GM21447 (cell line): Measurements from ENCODE around the gene ELMO1.

ENCODE experiments used
- ATAC-seq: cut with Tn5 transposase; IDR thresholded peaks from one replicate; pipeline ENCODE4 v1.9.1; 2021; ENCODE audit not compliant: unreplicated experiment

ELMO1 gene

GRCh38 chr7:37282093-37282444 lies 166.6 kb downstream of the ELMO1 start:
- no peak for ATAC-seq

- no peak for ATAC-seq
These were observed 167.1 kb downstream of the ELMO1 start for GRCh38 chr7:37281368-37282092.

GRCh38 chr7:37277513-37277912 lies 171.2 kb downstream of the ELMO1 start:
- no peak for ATAC-seq

- ATAC-seq: no peak
These were observed 173.5 kb downstream of the ELMO1 start for GRCh38 chr7:37275078-37275710.

GRCh38 chr7:37273891-37274290 lies 174.8 kb downstream of the ELMO1 start:
- no peak for ATAC-seq

GRCh38 chr7:37269711-37270508 lies 178.8 kb downstream of the ELMO1 start:
- ATAC-seq: no peak

GRCh38 chr7:37267251-37267650 lies 181.4 kb downstream of the ELMO1 start:
- ATAC-seq: no peak

GRCh38 chr7:37265876-37266275 lies 182.8 kb downstream of the ELMO1 start:
- no peak for ATAC-seq

GRCh38 chr7:37265006-37265405 lies 183.7 kb downstream of the ELMO1 start:
- ATAC-seq: no peak

- ATAC-seq: no peak
These were observed 186.5 kb downstream of the ELMO1 start for GRCh38 chr7:37262181-37262580.

GRCh38 chr7:37259319-37259821 lies 189.3 kb downstream of the ELMO1 start:
- ATAC-seq: no peak

GRCh38 chr7:37256631-37257030 lies 192.0 kb downstream of the ELMO1 start:
- no peak for ATAC-seq

- ATAC-seq: no peak
These were observed 193.2 kb downstream of the ELMO1 start for GRCh38 chr7:37255327-37255944.

GRCh38 chr7:37251222-37251621 lies 197.4 kb downstream of the ELMO1 start:
- no peak for ATAC-seq

GRCh38 chr7:37249240-37249639 lies 199.4 kb downstream of the ELMO1 start:
- no peak for ATAC-seq

- no peak for ATAC-seq
These were observed 200.2 kb downstream of the ELMO1 start for GRCh38 chr7:37248396-37248861.

- ATAC-seq: no peak
These were observed 200.8 kb downstream of the ELMO1 start for GRCh38 chr7:37247861-37248260.

GRCh38 chr7:37245590-37245989 lies 203.1 kb downstream of the ELMO1 start:
- no peak for ATAC-seq

- ATAC-seq: no peak
These were observed 211.8 kb downstream of the ELMO1 start for GRCh38 chr7:37236906-37237305.

- ATAC-seq: no peak
These were observed 212.9 kb downstream of the ELMO1 start for GRCh38 chr7:37235813-37236212.

- ATAC-seq: no peak
These were observed 213.7 kb downstream of the ELMO1 start for GRCh38 chr7:37234928-37235327.
